LNCAP (cell line): ENCODE data around the gene NDUFAF8.

Source experiments
- CTCF ChIP-seq: fragments of 450-650 bp; IDR thresholded peaks from 2 replicates; pipeline ENCODE4 v1.5.1; 2017; ENCODE audit warnings: mild to moderate bottlenecking

Gene NDUFAF8

GRCh38 chr17:81210868-81211267 is 28.2 kb upstream of the NDUFAF8 start:
- TF ChIP-seq CTCF, result no peak

GRCh38 chr17:81212365-81212764 is 26.8 kb upstream of the NDUFAF8 start:
- no peak for TF ChIP-seq CTCF

- TF ChIP-seq CTCF, result no peak
Observed at GRCh38 chr17:81213978-81214377, 25.1 kb upstream of the NDUFAF8 start.

GRCh38 chr17:81217491-81217890 is 21.6 kb upstream of the NDUFAF8 start:
- no peak for TF ChIP-seq CTCF

GRCh38 chr17:81218459-81218858 is 20.7 kb upstream of the NDUFAF8 start:
- no peak for TF ChIP-seq CTCF

- no peak for TF ChIP-seq CTCF
Observed at GRCh38 chr17:81218991-81219390, 20.1 kb upstream of the NDUFAF8 start.

- TF ChIP-seq CTCF, result no peak
Observed at GRCh38 chr17:81219476-81220180, 19.5 kb upstream of the NDUFAF8 start.

GRCh38 chr17:81221371-81221841 is 17.7 kb upstream of the NDUFAF8 start:
- TF ChIP-seq CTCF, result no peak
